ENCODE data around the gene LHPP.

Gene LHPP

DNA sequence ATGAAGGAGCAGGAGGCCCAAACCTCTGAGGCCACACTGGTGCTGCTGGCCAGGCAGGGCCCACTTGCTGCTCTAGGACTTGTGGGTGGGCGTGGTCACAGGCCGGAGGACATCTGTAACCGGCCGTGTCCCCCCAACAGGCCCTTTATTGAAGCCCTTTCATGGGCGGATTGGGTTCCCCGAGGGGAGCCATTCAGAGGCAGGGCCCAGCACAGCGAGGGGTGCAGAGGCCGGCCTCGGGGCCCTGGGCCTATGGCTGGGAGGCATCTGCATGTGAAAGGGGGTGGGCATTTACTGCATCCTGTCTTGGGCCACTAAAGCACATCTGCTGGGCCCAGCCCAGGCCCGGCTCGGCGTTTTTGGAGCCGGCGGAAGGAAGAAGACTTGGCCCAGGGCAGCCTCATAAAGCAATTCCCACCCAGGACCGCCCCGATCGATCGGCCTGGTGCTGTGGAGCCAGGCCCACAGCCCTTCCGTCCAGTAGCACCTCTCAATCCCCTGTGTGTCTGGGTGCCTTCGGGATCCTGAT lies 8.4 kb downstream of the LHPP start:
- DNase-seq (ENCODE audit: extremely low read depth, insufficient read length): no peak
- TF ChIP-seq, protein P1, sequence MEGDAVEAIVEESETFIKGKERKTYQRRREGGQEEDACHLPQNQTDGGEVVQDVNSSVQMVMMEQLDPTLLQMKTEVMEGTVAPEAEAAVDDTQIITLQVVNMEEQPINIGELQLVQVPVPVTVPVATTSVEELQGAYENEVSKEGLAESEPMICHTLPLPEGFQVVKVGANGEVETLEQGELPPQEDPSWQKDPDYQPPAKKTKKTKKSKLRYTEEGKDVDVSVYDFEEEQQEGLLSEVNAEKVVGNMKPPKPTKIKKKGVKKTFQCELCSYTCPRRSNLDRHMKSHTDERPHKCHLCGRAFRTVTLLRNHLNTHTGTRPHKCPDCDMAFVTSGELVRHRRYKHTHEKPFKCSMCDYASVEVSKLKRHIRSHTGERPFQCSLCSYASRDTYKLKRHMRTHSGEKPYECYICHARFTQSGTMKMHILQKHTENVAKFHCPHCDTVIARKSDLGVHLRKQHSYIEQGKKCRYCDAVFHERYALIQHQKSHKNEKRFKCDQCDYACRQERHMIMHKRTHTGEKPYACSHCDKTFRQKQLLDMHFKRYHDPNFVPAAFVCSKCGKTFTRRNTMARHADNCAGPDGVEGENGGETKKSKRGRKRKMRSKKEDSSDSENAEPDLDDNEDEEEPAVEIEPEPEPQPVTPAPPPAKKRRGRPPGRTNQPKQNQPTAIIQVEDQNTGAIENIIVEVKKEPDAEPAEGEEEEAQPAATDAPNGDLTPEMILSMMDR (IDR thresholded peaks at IDR 0.05; ENCODE audit: insufficient read depth, low read length, poor library complexity, severe bottlenecking): no peak
- Histone ChIP-seq H3K27me3 (replicated peaks; ENCODE audit: control insufficient read depth, insufficient read depth, low read length) (no peaks in the 10 kb centered on the region), H3K4me3 (replicated peaks; ENCODE audit: low read depth, low read length) (no peak overlapping the region), H3K36me3 (ENCODE audit: control insufficient read depth, insufficient read depth, low read length) (no peaks in the 10 kb centered on the region)

DNA sequence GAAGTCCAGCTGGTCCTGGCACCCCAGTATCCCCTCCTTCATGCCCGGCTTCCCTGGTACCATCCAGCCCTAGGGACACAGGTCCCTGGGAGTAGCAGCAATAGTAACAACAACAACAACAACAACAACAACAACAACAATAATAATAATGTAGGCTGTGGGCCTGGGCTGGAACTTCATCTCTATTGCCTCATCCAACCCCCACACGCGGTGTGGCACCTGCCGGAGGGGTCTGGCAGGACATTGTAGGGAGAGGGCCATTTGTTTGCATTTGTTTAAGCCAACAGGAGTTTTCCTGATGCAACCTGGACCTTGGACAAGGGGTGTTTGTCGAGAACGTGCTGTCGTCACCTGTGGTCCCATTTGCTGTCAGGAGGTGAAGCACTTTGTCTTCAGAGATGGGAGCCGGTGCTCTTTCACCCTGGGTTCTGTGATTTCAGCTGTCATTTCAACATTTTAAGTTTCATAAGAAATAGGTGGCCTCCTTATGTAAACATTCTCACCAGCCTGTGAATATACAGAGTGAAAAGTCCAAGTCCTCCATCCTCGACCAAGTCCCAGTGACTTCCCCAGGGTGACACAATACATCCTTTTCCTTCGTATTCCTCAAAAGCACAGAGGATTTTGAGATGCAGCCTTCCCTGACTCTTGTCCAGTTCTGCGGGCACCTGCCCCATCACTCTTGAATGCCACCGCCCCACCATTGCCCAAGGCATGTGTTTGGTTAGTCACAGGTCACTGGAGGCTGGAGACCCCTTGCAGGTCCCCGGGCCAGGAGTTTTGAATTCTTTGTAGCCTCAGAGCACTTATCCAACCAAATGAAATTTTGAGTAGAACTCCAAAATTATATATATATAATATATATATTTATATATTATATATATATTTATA lies 9.2 kb downstream of the LHPP start:
- no peaks in the 10 kb centered on the region for H3K27me3 ChIP-seq (replicated peaks; ENCODE audit: control insufficient read depth, insufficient read depth, low read length)
- DNase-seq (ENCODE audit: extremely low read depth, insufficient read length): no peak
- TF ChIP-seq, protein P1 (IDR thresholded peaks at IDR 0.05; ENCODE audit: insufficient read depth, low read length, poor library complexity, severe bottlenecking): no peak
- H3K4me3 ChIP-seq (replicated peaks; ENCODE audit: low read depth, low read length): no peak overlapping the region
- no peaks in the 10 kb centered on the region for H3K36me3 ChIP-seq (ENCODE audit: control insufficient read depth, insufficient read depth, low read length)

DNA sequence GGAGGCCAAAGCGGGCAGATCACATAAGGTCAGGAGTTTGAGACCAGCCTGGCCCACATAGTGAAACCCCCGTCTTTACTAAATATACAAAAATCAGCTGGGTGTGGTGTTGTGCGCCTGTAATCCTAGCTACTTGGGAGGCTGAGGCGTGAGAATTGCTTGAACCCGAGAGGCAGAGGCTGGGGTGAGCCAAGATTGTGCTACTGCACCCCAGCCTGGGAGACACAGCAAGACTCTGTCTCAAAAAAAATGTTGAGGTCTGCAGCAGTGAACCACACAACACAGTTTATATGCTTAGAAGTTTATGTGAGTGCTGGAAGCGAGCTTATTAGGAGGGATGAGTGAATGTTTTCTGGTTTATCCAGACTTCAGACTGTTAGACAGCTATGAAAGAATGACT lies 10.4 kb downstream of the LHPP start:
- Histone ChIP-seq H3K27me3 (replicated peaks; ENCODE audit: control insufficient read depth, insufficient read depth, low read length) (no peaks in the 10 kb centered on the region), H3K4me3 (replicated peaks; ENCODE audit: low read depth, low read length) (no peak overlapping the region), H3K36me3 (ENCODE audit: control insufficient read depth, insufficient read depth, low read length) (no peaks in the 10 kb centered on the region)
- no peak for DNase-seq (ENCODE audit: extremely low read depth, insufficient read length)
- TF ChIP-seq, protein P1 (IDR thresholded peaks at IDR 0.05; ENCODE audit: insufficient read depth, low read length, poor library complexity, severe bottlenecking): no peak

DNA sequence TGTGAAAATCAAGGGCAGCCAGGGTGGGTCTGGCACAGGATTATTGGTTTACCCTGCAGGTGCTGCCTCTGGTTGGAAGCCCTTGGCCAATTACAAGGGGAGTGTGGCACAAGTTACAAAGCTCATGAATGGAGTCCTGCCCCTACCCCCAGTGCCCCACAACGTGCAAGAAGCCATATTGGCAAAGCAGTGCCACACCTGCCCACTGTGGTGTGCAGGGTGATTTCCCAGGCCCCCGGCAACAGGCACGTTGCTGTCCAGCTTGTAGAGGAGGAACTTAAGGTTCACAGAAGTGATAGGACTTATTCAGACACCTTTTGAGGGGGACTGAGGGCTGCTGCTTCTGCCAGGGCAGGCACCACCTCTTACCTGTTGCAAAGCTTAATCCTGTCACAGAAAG lies 11.4 kb downstream of the LHPP start:
- Histone ChIP-seq H3K36me3 (ENCODE audit: control insufficient read depth, insufficient read depth, low read length) (no peaks in the 10 kb centered on the region), H3K4me3 (replicated peaks; ENCODE audit: low read depth, low read length) (no peak overlapping the region), H3K27me3 (replicated peaks; ENCODE audit: control insufficient read depth, insufficient read depth, low read length) (no peaks in the 10 kb centered on the region)
- TF ChIP-seq, protein P1 (IDR thresholded peaks at IDR 0.05; ENCODE audit: insufficient read depth, low read length, poor library complexity, severe bottlenecking): no peak
- no peak for DNase-seq (ENCODE audit: extremely low read depth, insufficient read length)

DNA sequence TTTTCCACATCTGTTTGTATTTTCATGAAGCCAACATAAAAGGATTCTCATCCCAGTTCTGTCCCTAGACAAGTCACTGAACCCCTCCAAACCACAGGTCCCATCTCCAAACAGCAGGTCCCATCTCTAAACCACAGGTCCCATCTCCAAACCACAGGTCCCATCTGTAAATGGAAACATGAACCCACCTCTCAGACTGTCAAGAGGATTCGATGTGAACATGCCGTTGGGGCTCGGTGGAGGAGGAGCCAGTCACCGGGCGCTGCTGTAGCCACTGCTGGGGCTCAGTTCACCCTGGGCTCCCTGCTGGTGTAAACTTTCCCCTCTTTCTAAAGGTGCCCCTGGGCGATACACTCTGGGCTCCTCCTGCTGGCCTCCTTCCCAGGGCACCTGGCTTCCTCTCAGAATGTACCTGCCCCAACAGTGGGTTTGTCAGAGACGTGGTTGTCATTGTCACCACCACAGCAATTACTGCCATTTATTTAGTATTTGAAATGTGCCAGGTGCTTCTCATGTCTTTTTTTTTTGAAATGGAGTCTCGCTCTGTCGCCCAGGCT lies 13.0 kb downstream of the LHPP start:
- Histone ChIP-seq H3K27me3 (replicated peaks; ENCODE audit: control insufficient read depth, insufficient read depth, low read length) (no peaks in the 10 kb centered on the region), H3K36me3 (ENCODE audit: control insufficient read depth, insufficient read depth, low read length) (no peaks in the 10 kb centered on the region), H3K4me3 (replicated peaks; ENCODE audit: low read depth, low read length) (no peak overlapping the region)
- no peak for DNase-seq (ENCODE audit: extremely low read depth, insufficient read length)
- TF ChIP-seq, protein P1 (IDR thresholded peaks at IDR 0.05; ENCODE audit: insufficient read depth, low read length, poor library complexity, severe bottlenecking): no peak
